GM18499 (cell line): ENCODE measurements around the gene KAZALD1.
A peak's percentile ranks its signal among the peaks of the same experiment; 100 is the strongest.

Experiments used
- ATAC-seq: cut with Tn5 transposase; IDR thresholded peaks from one replicate; pipeline ENCODE4 v1.9.1; 2021; ENCODE audit warnings: moderate number of reproducible peaks; ENCODE audit not compliant: insufficient read depth, unreplicated experiment

Gene KAZALD1

GRCh38 chr10:101061624-101062231, at the start of gene KAZALD1:
Gene KAZALD1 (plus strand): TSS chr10:101061989. CDS start chr10:101062593, 604 bp downstream.
- ATAC-seq = no peak

- ATAC-seq = peak; percentile 75
Measured at GRCh38 chr10:101012525-101013364, 49.0 kb upstream of the KAZALD1 start.

GRCh38 chr10:101013365-101013825, 48.4 kb upstream of the KAZALD1 start:
- no peak for ATAC-seq

GRCh38 chr10:101014230-101014884, 47.4 kb upstream of the KAZALD1 start:
- no peak for ATAC-seq

GRCh38 chr10:101014966-101015581, 46.7 kb upstream of the KAZALD1 start:
- ATAC-seq = no peak

GRCh38 chr10:101015582-101015973, 46.2 kb upstream of the KAZALD1 start:
- ATAC-seq = no peak

GRCh38 chr10:101016814-101017213, 45.0 kb upstream of the KAZALD1 start:
- no peak for ATAC-seq

- no peak for ATAC-seq
Measured at GRCh38 chr10:101018118-101018599, 43.6 kb upstream of the KAZALD1 start.

- ATAC-seq = no peak
Measured at GRCh38 chr10:101018600-101019439, 43.0 kb upstream of the KAZALD1 start.

GRCh38 chr10:101019440-101019703, 42.4 kb upstream of the KAZALD1 start:
- no peak for ATAC-seq

- no peak for ATAC-seq
Measured at GRCh38 chr10:101020427-101021075, 41.2 kb upstream of the KAZALD1 start.

GRCh38 chr10:101021239-101021638, 40.5 kb upstream of the KAZALD1 start:
- ATAC-seq = no peak

- ATAC-seq = no peak
Measured at GRCh38 chr10:101021692-101022251, 40.0 kb upstream of the KAZALD1 start.

- no peak for ATAC-seq
Measured at GRCh38 chr10:101022967-101023705, 38.7 kb upstream of the KAZALD1 start.

GRCh38 chr10:101027106-101027720, 34.6 kb upstream of the KAZALD1 start:
- no peak for ATAC-seq

GRCh38 chr10:101028446-101029337, 33.1 kb upstream of the KAZALD1 start:
- no peak for ATAC-seq
